ENCODE data around the gene TOR1AIP1. TPM values are rescaled to one million over a fixed set of nuclear protein-coding genes. Genes with fewer than 3 reads are reported as not detected.

Gene TOR1AIP1
- total and polyA plus RNA-seq, 10 donors = 16.2 to 71.3 (median 55.3) TPM

DNA sequence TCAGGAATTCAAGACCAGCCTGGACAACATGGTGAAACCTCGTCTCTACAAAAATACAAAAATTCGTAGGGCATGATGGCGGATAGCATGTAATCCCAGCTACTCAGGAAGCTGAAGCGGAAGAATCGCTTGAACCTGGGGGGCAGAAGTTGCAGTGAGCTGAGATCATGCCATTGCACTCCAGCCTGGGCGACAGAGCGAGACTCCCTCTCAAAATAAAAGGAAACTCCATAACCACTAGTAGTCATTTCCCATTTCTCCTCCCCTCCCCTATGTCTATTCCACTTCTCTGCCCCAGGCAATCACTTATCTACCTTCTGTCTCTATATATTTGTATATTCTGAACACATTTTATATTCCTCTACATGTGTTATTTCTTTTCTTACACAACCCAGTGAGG is 68.6 kb downstream of the TOR1AIP1 start:
- Histone ChIP-seq H3K9me3 (no peaks in the 10 kb centered on the region), H3K27me3 (replicated peaks in 1 of 7) (no peaks in the 10 kb centered on the region), H3K4me1 (peaks cover 5 to 38% (median 31%) of the 10 kb centered on the region in 6 donors), H3K27ac (no peak overlapping the region), H3K4me3 (no peak overlapping the region), H3K36me3 (no peaks in the 10 kb centered on the region)
- intact Hi-C loops (cut with DNase I; ENCODE audit: low total_unique reads) = loop anchor here (5.0 kb wide), 1 partner anchor 63 kb away; no protein-coding TSS in a partner anchor
- DNase-seq = no peak
- TF ChIP-seq CTCF (IDR thresholded peaks at IDR 0.05 in 8 of 11, conservative IDR thresholded peaks at IDR 0.05 in 3 of 11) (no peak), POLR2AphosphoS5 (IDR thresholded peaks at IDR 0.05) (no peak), POLR2A (IDR thresholded peaks at IDR 0.05) (no peak)
- 80 to 93% (median 88%) methylated on average over 7 of the region's 7 CpGs for WGBS, 5 donors

DNA sequence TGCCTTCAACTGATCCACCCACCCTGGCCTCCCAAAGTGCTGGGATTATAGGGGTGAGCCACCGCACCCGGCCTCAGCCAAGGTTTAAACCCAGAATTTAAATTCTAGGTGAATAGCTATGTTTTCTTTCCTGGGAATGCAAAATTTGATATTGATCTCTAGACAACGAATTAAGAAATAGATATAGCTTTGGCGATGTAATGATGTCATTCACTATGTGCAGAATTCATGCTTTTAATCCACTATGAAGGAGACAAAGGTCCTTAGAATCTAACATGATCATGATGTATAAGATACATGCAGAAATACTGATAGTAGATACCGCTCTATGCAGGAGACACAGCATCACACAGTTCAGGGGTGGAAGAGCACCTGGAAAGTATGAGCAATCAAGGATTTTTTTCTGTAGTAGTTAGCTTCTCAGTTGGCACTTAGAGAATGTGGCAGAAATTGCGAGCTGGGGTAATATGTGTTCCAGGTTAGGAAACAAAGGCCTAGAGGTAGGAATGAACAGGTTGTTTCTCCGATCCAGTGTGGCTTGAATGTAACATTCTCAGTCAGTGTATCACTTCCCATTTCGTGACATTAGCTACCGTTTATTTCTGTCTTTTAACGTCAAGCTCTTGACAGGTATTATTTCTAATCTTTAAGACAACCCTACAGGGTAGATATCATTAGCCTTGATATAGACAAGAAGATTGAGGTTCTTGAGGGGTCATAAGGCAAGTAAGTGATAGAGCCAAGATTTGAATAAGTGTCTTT is 69.5 kb downstream of the TOR1AIP1 start:
- TF ChIP-seq POLR2AphosphoS5 (IDR thresholded peaks at IDR 0.05) (no peak), POLR2A (IDR thresholded peaks at IDR 0.05) (no peak), CTCF (IDR thresholded peaks at IDR 0.05 in 8 of 11, conservative IDR thresholded peaks at IDR 0.05 in 3 of 11) (no peak)
- Histone ChIP-seq H3K4me3 (peak overlapping the region in 1 of 8 donors; percentile 23), H3K9me3 (no peaks in the 10 kb centered on the region), H3K4me1 (peaks cover 5 to 47% (median 40%) of the 10 kb centered on the region in 6 donors), H3K27ac (peak overlapping the region; percentile 3 to 98 (median 84)), H3K36me3 (no peaks in the 10 kb centered on the region), H3K27me3 (replicated peaks in 1 of 7) (no peaks in the 10 kb centered on the region)
- DNase-seq = no peak
- WGBS, 5 donors = 71 to 76% (median 74%) methylated on average over 10 of the region's 10 CpGs
- intact Hi-C loops (cut with DNase I; ENCODE audit: low total_unique reads) = loop anchor here (5.0 kb wide), 1 partner anchor 64 kb away; no protein-coding TSS in a partner anchor

DNA sequence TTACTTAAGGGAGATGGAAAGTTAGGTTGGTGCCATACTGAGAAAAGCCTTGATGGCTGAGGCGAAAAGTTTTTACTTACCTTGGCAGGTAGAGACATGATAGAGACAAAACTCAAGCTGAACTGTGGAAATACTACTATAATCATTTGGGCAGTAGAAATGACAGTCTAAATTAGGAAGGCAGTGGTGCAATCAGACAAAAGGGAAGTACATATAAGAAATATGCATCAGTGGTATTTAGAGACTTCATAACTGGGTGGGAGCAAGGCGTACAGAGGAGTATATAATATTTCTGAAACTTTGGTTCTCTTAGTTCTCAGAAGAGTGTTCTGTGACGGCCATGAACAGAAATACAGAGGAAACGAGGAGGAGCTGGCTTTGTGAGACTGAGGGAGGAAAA is 70.1 kb downstream of the TOR1AIP1 start:
- H3K4me1 ChIP-seq = peaks cover 8 to 53% (median 46%) of the 10 kb centered on the region in 6 donors
- no peak for DNase-seq
- intact Hi-C loops (cut with DNase I; ENCODE audit: low total_unique reads) = loop anchor here (5.0 kb wide), 1 partner anchor 65 kb away; no protein-coding TSS in a partner anchor
- no peaks in the 10 kb centered on the region for H3K27me3 ChIP-seq (replicated peaks in 1 of 7)
- peak overlapping the region; percentile 3 to 98 (median 84) for H3K27ac ChIP-seq
- no peaks in the 10 kb centered on the region for H3K9me3 ChIP-seq
- H3K36me3 ChIP-seq = no peaks in the 10 kb centered on the region
- no peak for TF ChIP-seq POLR2A (IDR thresholded peaks at IDR 0.05)
- TF ChIP-seq CTCF (IDR thresholded peaks at IDR 0.05 in 8 of 11, conservative IDR thresholded peaks at IDR 0.05 in 3 of 11) = no peak
- H3K4me3 ChIP-seq = peak overlapping the region in 1 of 8 donors; percentile 23
- 47 to 74% (median 59%) methylated on average over 4 of the region's 4 CpGs for WGBS, 5 donors

DNA sequence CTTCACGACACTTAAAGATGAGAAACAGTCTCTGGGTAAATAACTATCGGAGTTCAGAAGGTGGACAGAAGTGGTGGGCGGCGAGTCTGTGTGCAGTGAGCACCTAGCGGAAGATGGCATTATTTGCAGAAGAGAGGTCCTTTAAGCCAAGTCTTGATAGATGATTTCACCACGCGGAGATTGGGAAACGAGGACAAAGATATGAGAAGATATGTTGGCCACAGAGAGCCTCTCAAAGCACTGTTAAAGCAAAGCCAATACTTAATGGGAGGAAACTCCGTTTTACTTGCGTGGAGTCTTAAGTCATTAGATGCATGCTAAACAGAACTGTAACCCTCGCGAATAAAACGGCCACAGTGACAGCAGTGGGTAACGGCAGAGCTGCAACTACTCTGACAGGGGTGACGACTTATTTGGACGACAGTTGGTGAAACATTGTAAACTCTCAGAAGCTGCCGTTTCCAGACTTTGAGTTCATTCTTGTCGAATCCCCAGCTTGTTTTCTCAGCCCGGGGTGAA is 71.9 kb downstream of the TOR1AIP1 start:
- no peak for DNase-seq
- 1 to 3% (median 2%) methylated on average over 19 of the region's 19 CpGs for WGBS, 5 donors
- Histone ChIP-seq H3K9me3 (no peaks in the 10 kb centered on the region), H3K27me3 (replicated peaks in 1 of 7) (no peaks in the 10 kb centered on the region), H3K4me1 (peaks cover 18 to 72% (median 60%) of the 10 kb centered on the region in 6 donors), H3K4me3 (peak overlapping the region; percentile 43 to 95 (median 84)), H3K36me3 (no peaks in the 10 kb centered on the region), H3K27ac (peak overlapping the region; percentile 86 to 98 (median 97))
- intact Hi-C loops (cut with DNase I; ENCODE audit: low total_unique reads) = loop anchor here (5.0 kb wide), 1 partner anchor 67 kb away; no protein-coding TSS in a partner anchor
- TF ChIP-seq CTCF (IDR thresholded peaks at IDR 0.05 in 8 of 11, conservative IDR thresholded peaks at IDR 0.05 in 3 of 11) = peak in 4 of 11 experiments; percentile 20 to 41 (median 37)
- no peak for TF ChIP-seq POLR2AphosphoS5 (IDR thresholded peaks at IDR 0.05)
- peak in 2 of 3 donors; percentile 26 to 40 for TF ChIP-seq POLR2A (IDR thresholded peaks at IDR 0.05)
